Gastrocnemius medialis (tissue), 4 donors: Measurements from ENCODE around the gene KCNC1. TPM values are rescaled to one million over a fixed set of nuclear protein-coding genes. Genes with fewer than 3 reads are reported as not detected.
A peak's percentile ranks its signal among the peaks of the same experiment; 100 is the strongest.

Source experiments
- ATAC-seq, 2 donors: fragments of 150-250 bp; one replicate each; pipeline ENCODE4 v1.9.1; 2016
- DNase-seq, 2 donors: peaks; one replicate each; pipeline ENCODE4 v3.0.0-alpha.2; 2019
- H3K27ac ChIP-seq, 4 donors: fragments of 200-600 bp; sonication (generic); 1 replicate in 1 of 4; 2 replicates in 3 of 4; pipeline ENCODE4 v1.5.1; 2016 to 2018; ENCODE audit warnings: mild to moderate bottlenecking in 2 of 4, moderate library complexity in 1 of 4
- H3K27me3 ChIP-seq, 3 donors: fragments of 200-600 bp; sonication (generic) in 2 of 3; 1 replicate in 1 of 3; 2 replicates in 2 of 3; pipeline versions ENCODE4 v1.5.1 to v1.6.0; 2016 to 2019; ENCODE audit warnings: mild to moderate bottlenecking in 1 of 3, moderate library complexity in 1 of 3
- H3K36me3 ChIP-seq, 2 donors: fragments of 200-600 bp; sonication (generic) in 1 of 2; one replicate each; pipeline ENCODE4 v1.5.1; 2017 to 2018
- H3K4me1 ChIP-seq, 2 donors: fragments of 200-600 bp; sonication (generic) in 1 of 2; one replicate each; pipeline ENCODE4 v1.5.1; 2016 to 2017; ENCODE audit warnings: mild to moderate bottlenecking in 2 of 2
- H3K4me3 ChIP-seq, 4 donors: fragments of 200-600 bp; sonication (generic) in 3 of 4; 1 replicate in 1 of 4; 2 replicates in 3 of 4; pipeline ENCODE4 v1.5.1; 2016 to 2019; ENCODE audit warnings: mild to moderate bottlenecking in 2 of 4
- H3K9me3 ChIP-seq, 3 donors: fragments of 200-600 bp; sonication (generic) in 2 of 3; 1 replicate in 1 of 3; 2 replicates in 2 of 3; pipeline ENCODE4 v1.5.1; 2016 to 2019
- CTCF ChIP-seq, 5 experiments: fragments of 450-650 bp in 3 of 5; fragments of 200-600 bp in 2 of 5; sonication (generic) in 2 of 5; IDR thresholded peaks in 4 of 5; conservative IDR thresholded peaks in 1 of 5; 1 replicate in 4 of 5; 2 replicates in 1 of 5; pipeline ENCODE4 v1.5.1; 2016 to 2019; ENCODE audit warnings: antibody characterized with exemption in 5 of 5, mild to moderate bottlenecking in 3 of 5, moderate library complexity in 3 of 5
- POLR2A ChIP-seq, 2 donors: fragments of 450-650 bp; IDR thresholded peaks; one replicate each; pipeline ENCODE4 v1.6.1; 2017; ENCODE audit warnings: antibody characterized with exemption in 2 of 2, mild to moderate bottlenecking in 2 of 2, moderate library complexity in 2 of 2
- in situ Hi-C, 4 donors: fragments of 200-750 bp; cut with MboI; loops; one replicate each; pipeline versions ENCODE4 v1.15.0 to v1.8.0; 2017; ENCODE audit warnings: low sequenced_read_pairs in 4 of 4
- intact Hi-C: fragments of 100-400 bp; cut with DNase I; formaldehyde crosslinking; loops from one replicate; pipeline ENCODE4 v1.15.1; 2023; ENCODE audit warnings: low total_unique reads
- total RNA-seq, 4 donors: library from RNA; depleted of rRNA; stranded (reverse); fragments of >200 nt; gene quantifications; one replicate each; pipeline versions ENCODE4 v1.1.0 to v1.2.3, GENCODE V29; 2016

Gene KCNC1
- total RNA-seq, 4 donors from 2014 or later: 0.03 to 0.53 (median 0.15) TPM

- in situ Hi-C loops: loop anchor here in 1 of 4 donors (25.0 kb wide), 1 partner anchor 321 kb away; the partner anchor contains the start of gene KCNJ11
- ATAC-seq: no peak
- H3K27ac ChIP-seq: peak overlapping the region in 3 of 4 donors; percentile 17 to 41 (median 24)
- intact Hi-C loops: no loop called here
- H3K27me3 ChIP-seq: no peaks in the 10 kb centered on the region
- H3K36me3 ChIP-seq: no peaks in the 10 kb centered on the region
- no peak for DNase-seq
- no peak overlapping the region for H3K4me3 ChIP-seq
- TF ChIP-seq POLR2A (IDR thresholded peaks at IDR 0.05) (no peak), CTCF (IDR thresholded peaks at IDR 0.05 in 4 of 5, conservative IDR thresholded peaks at IDR 0.05 in 1 of 5) (no peak)
- no peaks in the 10 kb centered on the region for H3K9me3 ChIP-seq
- peaks cover 15 to 21% of the 10 kb centered on the region in 2 donors for H3K4me1 ChIP-seq
Observed at GRCh38 chr11:17707830-17708229, 26.8 kb upstream of the KCNC1 start.

GRCh38 chr11:17711836-17712235 is 22.7 kb upstream of the KCNC1 start:
- peak; percentile 37 to 49 for ATAC-seq
- peak; percentile 47 to 73 for DNase-seq
- TF ChIP-seq POLR2A (IDR thresholded peaks at IDR 0.05) (no peak), CTCF (IDR thresholded peaks at IDR 0.05 in 4 of 5, conservative IDR thresholded peaks at IDR 0.05 in 1 of 5) (no peak)
- Histone ChIP-seq H3K27me3 (no peaks in the 10 kb centered on the region), H3K4me3 (no peak overlapping the region), H3K9me3 (no peaks in the 10 kb centered on the region), H3K36me3 (no peaks in the 10 kb centered on the region), H3K27ac (peak overlapping the region; percentile 91 to 99 (median 95)), H3K4me1 (peaks cover 40 to 43% of the 10 kb centered on the region in 2 donors)
- in situ Hi-C loops: loop anchor here in 1 of 4 donors (25.0 kb wide), 1 partner anchor 325 kb away; the partner anchor contains the start of gene KCNJ11
- intact Hi-C loops: loop anchor here (10.0 kb wide), 1 partner anchor 1107 kb away; no protein-coding TSS in a partner anchor

GRCh38 chr11:17713851-17714250 is 20.7 kb upstream of the KCNC1 start:
- DNase-seq (no peak), ATAC-seq (peak; percentile 3 to 9)
- H3K4me1 ChIP-seq: peaks cover 40 to 43% of the 10 kb centered on the region in 2 donors
- no peak overlapping the region for H3K4me3 ChIP-seq
- intact Hi-C loops (loop anchor here (1.0 to 10.0 kb wide), 4 partner anchors 15 to 1109 kb away; no protein-coding TSS in a partner anchor), in situ Hi-C loops (loop anchor here in 1 of 4 donors (25.0 kb wide), 1 partner anchor 327 kb away; the partner anchor contains the start of gene KCNJ11)
- TF ChIP-seq CTCF (IDR thresholded peaks at IDR 0.05 in 4 of 5, conservative IDR thresholded peaks at IDR 0.05 in 1 of 5) (no peak), POLR2A (IDR thresholded peaks at IDR 0.05) (no peak)
- H3K27ac ChIP-seq: peak overlapping the region; percentile 91 to 99 (median 95)
- no peaks in the 10 kb centered on the region for H3K27me3 ChIP-seq
- H3K9me3 ChIP-seq: no peaks in the 10 kb centered on the region
- no peaks in the 10 kb centered on the region for H3K36me3 ChIP-seq

GRCh38 chr11:17714356-17714854 is 20.2 kb upstream of the KCNC1 start:
- intact Hi-C loops: loop anchor here (1.0 to 10.0 kb wide), 4 partner anchors 15 to 1110 kb away; no protein-coding TSS in a partner anchor

More at GRCh38 chr11:17714356-17714854, 20.2 kb upstream of the KCNC1 start:
- H3K27me3 ChIP-seq: no peaks in the 10 kb centered on the region
- peak in 4 of 5 experiments; percentile 29 to 59 (median 36) for TF ChIP-seq CTCF (IDR thresholded peaks at IDR 0.05 in 4 of 5, conservative IDR thresholded peaks at IDR 0.05 in 1 of 5)
- peak; percentile 54 to 86 for TF ChIP-seq POLR2A (IDR thresholded peaks at IDR 0.05)
- peaks cover 40 to 43% of the 10 kb centered on the region in 2 donors for H3K4me1 ChIP-seq
- DNase-seq: peak; percentile 88 to 97
- peak overlapping the region; percentile 91 to 99 (median 95) for H3K27ac ChIP-seq
- H3K36me3 ChIP-seq: no peaks in the 10 kb centered on the region
- peak overlapping the region in 3 of 4 donors; percentile 0 to 43 (median 28) for H3K4me3 ChIP-seq
- ATAC-seq: peak; percentile 61 to 74
- H3K9me3 ChIP-seq: no peaks in the 10 kb centered on the region
- in situ Hi-C loops: loop anchor here in 1 of 4 donors (25.0 kb wide), 1 partner anchor 327 kb away; the partner anchor contains the start of gene KCNJ11
